Measurements from ENCODE around the gene DOC2A.
"Not testable (repeated sequence)": the region's sequence is repeated elsewhere in the genome, so short reads cannot be mapped to it uniquely, and the experiment has no call there.

The DOC2A gene

GRCh38 chr16:30026449-30026848 is 15.6 kb upstream of the DOC2A start:
- DNase-seq: no peak

GRCh38 chr16:30025574-30025973 is 14.7 kb upstream of the DOC2A start:
- no peak for DNase-seq

GRCh38 chr16:30025156-30025555 is 14.3 kb upstream of the DOC2A start:
- DNase-seq: no peak

- DNase-seq: no peak
Observed at GRCh38 chr16:30024451-30024850, 13.6 kb upstream of the DOC2A start.

GRCh38 chr16:30023586-30023985 is 12.8 kb upstream of the DOC2A start:
- no peak for DNase-seq

- DNase-seq: no peak
Observed at GRCh38 chr16:30022887-30023286, 12.1 kb upstream of the DOC2A start, which contains the start of gene C16orf92. Gene C16orf92 (plus strand): TSS chr16:30023198. CDS start chr16:30023341, 143 bp downstream.

GRCh38 chr16:30018731-30019158 is 7.9 kb upstream of the DOC2A start:
- no peak for DNase-seq

GRCh38 chr16:30017937-30018336 is 7.1 kb upstream of the DOC2A start:
- not testable (repeated sequence) for DNase-seq

GRCh38 chr16:30017277-30017656 is 6.4 kb upstream of the DOC2A start:
- DNase-seq: no peak

GRCh38 chr16:30016555-30017276 is 5.9 kb upstream of the DOC2A start:
- DNase-seq: no peak

GRCh38 chr16:30015450-30015849 is 4.6 kb upstream of the DOC2A start:
- not testable (repeated sequence) for DNase-seq

GRCh38 chr16:30012598-30012997 is 1.8 kb upstream of the DOC2A start:
- not testable (repeated sequence) for DNase-seq

GRCh38 chr16:30011714-30012504 is 1.1 kb upstream of the DOC2A start:
- no peak for DNase-seq

GRCh38 chr16:30009990-30010843 is 610 bp downstream of the DOC2A start:
- no peak for DNase-seq

GRCh38 chr16:30009085-30009862 is 1.6 kb downstream of the DOC2A start:
- no peak for DNase-seq

GRCh38 chr16:30007378-30007895 is 3.4 kb downstream of the DOC2A start:
- DNase-seq: no peak

- no peak for DNase-seq
Observed at GRCh38 chr16:30006659-30007377, 4.0 kb downstream of the DOC2A start.

GRCh38 chr16:30006095-30006473 is 4.7 kb downstream of the DOC2A start:
- DNase-seq: no peak

GRCh38 chr16:30005341-30006094 is 5.3 kb downstream of the DOC2A start:
- no peak for DNase-seq

- no peak for DNase-seq
Observed at GRCh38 chr16:30004811-30005242, 6.0 kb downstream of the DOC2A start.

- no peak for DNase-seq
Observed at GRCh38 chr16:30004424-30004776, 6.4 kb downstream of the DOC2A start.

Data from GDM1 (cell line).